Testis (tissue), 5 donors: ENCODE measurements around the gene LILRB3. TPM values are rescaled to one million over a fixed set of nuclear protein-coding genes. Genes with fewer than 3 reads are reported as not detected.
A peak's percentile ranks its signal among the peaks of the same experiment; 100 is the strongest.
"Not testable (repeated sequence)": the region's sequence is repeated elsewhere in the genome, so short reads cannot be mapped to it uniquely, and the experiment has no call there.

Experiments
- DNase-seq: peaks from one replicate; pipeline ENCODE4 v3.0.0-alpha.2; 2019
- H3K27ac ChIP-seq, 2 donors: fragments of 200-600 bp; sonication (generic); one replicate each; pipeline ENCODE4 v1.5.1; 2019
- H3K27me3 ChIP-seq: fragments of 200-600 bp; sonication (generic); one replicate; pipeline ENCODE4 v1.5.1; 2019
- H3K36me3 ChIP-seq: fragments of 200-600 bp; sonication (generic); one replicate; pipeline ENCODE4 v1.5.1; 2017; ENCODE audit warnings: low read depth; ENCODE audit errors: missing control alignments
- H3K4me1 ChIP-seq: fragments of 200-600 bp; sonication (generic); one replicate; pipeline ENCODE4 v1.5.1; 2019
- H3K4me3 ChIP-seq, 2 donors: fragments of 200-600 bp; sonication (generic); one replicate each; pipeline ENCODE4 v1.5.1; 2017 to 2019
- H3K9me3 ChIP-seq: fragments of 200-600 bp; sonication (generic); one replicate; pipeline ENCODE4 v1.5.1; 2017
- CTCF ChIP-seq, 3 experiments: fragments of 450-650 bp in 2 of 3; fragments of 200-600 bp in 1 of 3; sonication (generic) in 1 of 3; IDR thresholded peaks; one replicate each; pipeline ENCODE4 v1.5.1; 2016 to 2019; ENCODE audit warnings: antibody characterized with exemption in 3 of 3, mild to moderate bottlenecking in 2 of 3, moderate library complexity in 1 of 3
- POLR2A ChIP-seq: fragments of 450-650 bp; IDR thresholded peaks from one replicate; pipeline ENCODE4 v1.6.1; 2017; ENCODE audit warnings: antibody characterized with exemption, mild to moderate bottlenecking, moderate library complexity
- WGBS, 2 donors: methylation state at CpG; one replicate each; pipeline ENCODE4 v1.1.5; 2018; 5-methylcytosine and 5-hydroxymethylcytosine counted together
- intact Hi-C: fragments of 100-400 bp; cut with DNase I; formaldehyde crosslinking; loops from one replicate; pipeline ENCODE4 v1.15.1; 2023; ENCODE audit warnings: low total_unique reads
- long read RNA-seq, 2 donors: transcript quantifications; one replicate each; lab custom pipeline, GENCODE V29; 2026
- polyA plus RNA-seq: library from polyadenylated mRNA; stranded (reverse); fragments of 350-450 nt; fragmentation: Illumina TruSeq; extraction: RNeasy Lipid Tissue Mini Kit (QIAGEN cat#74804); gene quantifications from one replicate; pipeline ENCODE4 v1.2.3, GENCODE V29; 2014; ENCODE audit warnings: low read depth, low replicate concordance; ENCODE audit not compliant: insufficient read depth
- total RNA-seq, 2 donors: library from RNA; depleted of rRNA; stranded (reverse); fragments of >200 nt; gene quantifications; one replicate each; pipeline ENCODE4 v1.2.3, GENCODE V29; 2016

The LILRB3 gene
- total RNA-seq (10 to 100 TPM in 1 of 2 donors, 1 to 10 TPM in 1; 3.6 to 11.0 TPM), polyA plus RNA-seq (4.9 TPM)
- long read RNA-seq, donor 1 = 0 reads
- long read RNA-seq, donor 2 = 0 reads

- H3K27ac ChIP-seq, H3K36me3 ChIP-seq, DNase-seq, intact Hi-C loops, H3K4me1 ChIP-seq, H3K4me3 ChIP-seq, H3K27me3 ChIP-seq, H3K9me3 ChIP-seq: not testable (repeated sequence)
- WGBS, 2 donors = 64 to 72% methylated on average over 11 to 16 of the region's 16 CpGs
These were observed at the start of gene LILRB3 for GRCh38 chr19:54222474-54223276. TSS of gene LILRB3 (minus strand) at chr19:54223007. CDS start at chr19:54222976, 31 bp downstream.

DNA sequence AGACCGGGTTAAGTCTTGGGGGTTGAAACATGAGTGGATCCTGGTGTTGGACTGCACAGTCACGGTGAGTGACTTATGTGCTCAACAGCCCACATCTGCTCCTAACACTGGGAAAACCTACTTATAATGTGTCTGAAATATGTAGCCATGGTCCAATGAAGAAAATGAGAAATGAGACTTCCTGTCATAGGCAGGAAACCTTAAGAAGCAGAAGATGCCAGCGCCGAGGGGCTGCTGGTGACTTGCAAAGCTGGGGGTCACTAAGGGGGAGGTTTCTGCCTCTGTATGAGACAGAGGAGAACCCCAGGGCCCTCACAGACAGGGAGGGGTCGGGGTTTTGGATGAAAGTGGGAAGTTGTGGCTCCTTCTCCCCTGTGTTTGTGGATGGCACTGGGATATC, 49.4 kb upstream of the LILRB3 start:
- 72% methylated on average over 4 to 5 of the region's 5 CpGs for WGBS, 2 donors
- H3K4me1 ChIP-seq, H3K27me3 ChIP-seq, H3K9me3 ChIP-seq, H3K36me3 ChIP-seq, H3K4me3 ChIP-seq, DNase-seq, intact Hi-C loops, H3K27ac ChIP-seq: not testable (repeated sequence)

DNA sequence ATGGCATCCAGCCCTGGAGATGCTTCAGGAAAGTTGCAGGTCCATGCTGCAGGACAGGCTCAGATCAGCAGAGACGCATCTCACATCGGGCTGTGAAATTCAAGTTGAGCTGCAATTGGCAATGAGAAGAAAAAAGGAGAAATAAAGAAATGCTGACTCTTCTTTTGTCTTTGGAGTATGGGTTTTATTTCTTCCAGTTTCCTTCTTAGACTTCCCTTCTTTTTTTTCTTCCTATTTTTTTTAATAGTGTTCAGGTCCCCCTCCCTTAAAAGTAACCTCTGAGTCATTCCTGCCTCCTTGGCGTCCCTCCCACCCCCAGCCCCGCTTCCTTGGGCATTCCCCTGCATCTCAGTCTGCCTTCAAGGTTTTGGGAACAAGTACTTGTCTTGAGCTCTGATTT, 48.8 kb upstream of the LILRB3 start:
- intact Hi-C loops, H3K9me3 ChIP-seq, H3K27me3 ChIP-seq, H3K4me3 ChIP-seq, H3K36me3 ChIP-seq, H3K27ac ChIP-seq, DNase-seq, H3K4me1 ChIP-seq: not testable (repeated sequence)
- WGBS, 2 donors = 70 to 71% methylated on average over 4 of the region's 4 CpGs

DNA sequence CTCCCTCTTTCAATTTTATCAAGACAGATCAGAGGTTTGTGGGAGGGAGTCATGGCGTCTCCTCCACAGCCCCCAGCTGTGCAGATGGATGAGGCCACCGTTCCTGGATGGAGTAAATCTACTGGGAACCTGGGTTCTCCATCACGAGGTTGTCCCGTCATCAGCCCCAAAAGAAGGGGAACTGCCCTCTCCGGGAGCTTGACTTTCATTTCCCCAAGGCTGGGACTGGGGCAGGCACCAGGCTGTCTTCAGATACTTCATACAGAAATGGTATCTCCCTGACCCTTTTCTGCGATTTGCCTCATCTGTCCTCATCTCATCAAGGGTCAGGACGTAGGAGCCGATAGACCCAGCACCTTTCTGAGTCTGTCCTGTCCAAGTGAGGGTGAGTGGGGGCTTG, 48.3 kb upstream of the LILRB3 start:
- no peak for DNase-seq
- TF ChIP-seq POLR2A = no peak
- TF ChIP-seq CTCF (IDR thresholded peaks at IDR 0.05) = no peak
- H3K4me1 ChIP-seq = no peaks in the 10 kb centered on the region
- intact Hi-C loops = no loop called here
- WGBS, 2 donors = 71% methylated on average over 5 to 8 of the region's 8 CpGs
- H3K4me3 ChIP-seq = no peak overlapping the region
- H3K27ac ChIP-seq = no peak overlapping the region
- no peaks in the 10 kb centered on the region for H3K36me3 ChIP-seq
- H3K9me3 ChIP-seq = no peaks in the 10 kb centered on the region
- H3K27me3 ChIP-seq = no peaks in the 10 kb centered on the region

DNA sequence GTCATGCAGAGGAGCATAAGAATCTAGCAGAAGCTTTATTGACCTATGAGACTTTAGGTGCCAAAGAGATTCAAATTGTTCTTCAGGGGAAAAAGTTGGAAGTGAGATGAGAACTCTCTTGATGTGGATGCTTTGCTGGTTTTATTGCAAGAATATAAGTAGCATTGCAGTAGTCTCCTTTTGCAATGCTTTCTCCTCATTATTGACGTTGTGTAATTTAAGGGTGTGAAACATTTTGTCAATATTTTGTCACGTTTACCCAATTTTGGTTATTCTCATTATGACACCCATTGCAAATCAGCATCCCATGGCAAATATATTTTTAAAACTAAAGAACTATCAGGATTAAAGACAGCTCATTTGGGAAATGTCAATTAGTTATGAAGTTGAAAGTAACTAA, 46.1 kb upstream of the LILRB3 start:
- TF ChIP-seq POLR2A (no peak), CTCF (IDR thresholded peaks at IDR 0.05) (no peak)
- WGBS, 2 donors = 62 to 80% methylated on average over 2 of the region's 2 CpGs
- Histone ChIP-seq H3K27me3 (no peaks in the 10 kb centered on the region), H3K36me3 (no peaks in the 10 kb centered on the region), H3K4me1 (no peaks in the 10 kb centered on the region), H3K9me3 (no peaks in the 10 kb centered on the region), H3K27ac (no peak overlapping the region), H3K4me3 (no peak overlapping the region)
- intact Hi-C loops = no loop called here
- no peak for DNase-seq

GRCh38 chr19:54266133-54266532, 43.3 kb upstream of the LILRB3 start:
- peak; percentile 91 for DNase-seq
- intact Hi-C loops = no loop called here
- no peaks in the 10 kb centered on the region for H3K27me3 ChIP-seq

More at GRCh38 chr19:54266133-54266532, 43.3 kb upstream of the LILRB3 start:
- no peaks in the 10 kb centered on the region for H3K36me3 ChIP-seq
- H3K27ac ChIP-seq = no peak overlapping the region
- 15 to 17% methylated on average over 5 to 6 of the region's 6 CpGs for WGBS, 2 donors
- H3K9me3 ChIP-seq = no peaks in the 10 kb centered on the region
- H3K4me3 ChIP-seq = no peak overlapping the region
- no peaks in the 10 kb centered on the region for H3K4me1 ChIP-seq
- TF ChIP-seq POLR2A (no peak), CTCF (IDR thresholded peaks at IDR 0.05) (peak; percentile 40 to 69 (median 52))
